Kidney (tissue), 14 donors: ENCODE results near the gene COL17A1. TPM values are rescaled to one million over a fixed set of nuclear protein-coding genes. Genes with fewer than 3 reads are reported as not detected.
A peak's percentile ranks its signal among the peaks of the same experiment; 100 is the strongest.

Experiments
- DNase-seq, 5 donors: peaks; one replicate each; pipeline ENCODE4 v3.0.0-alpha.2; 2013 to 2020
- FAIRE-seq: peaks from 2 replicates; lab custom pipeline; 2012; peaks lifted over from hg19 to GRCh38; lab: Jason Lieb, UNC
- H3K27ac ChIP-seq, 2 donors: one replicate each; pipeline ENCODE4 v1.7.0; 2013; ENCODE audit warnings: low read depth in 2 of 2, low read length in 2 of 2, inconsistent platforms in 1 of 2
- H3K27me3 ChIP-seq: one replicate; pipeline ENCODE4 v1.7.1; 2013; ENCODE audit warnings: low read length, inconsistent platforms; ENCODE audit not compliant: control insufficient read depth, insufficient read depth
- H3K36me3 ChIP-seq, 3 donors: one replicate each; pipeline versions ENCODE4 v1.7.0 to v1.7.1; 2013; ENCODE audit warnings: low read length in 3 of 3, control low read depth in 1 of 3, inconsistent platforms in 1 of 3; ENCODE audit not compliant: insufficient read depth in 3 of 3, control insufficient read depth in 2 of 3
- H3K4me1 ChIP-seq, 3 donors: one replicate each; pipeline versions ENCODE4 v1.7.0 to v1.7.1; 2013; ENCODE audit warnings: low read length in 3 of 3, inconsistent platforms in 1 of 3, low read depth in 1 of 3; ENCODE audit not compliant: control insufficient read depth in 2 of 3, insufficient read depth in 2 of 3
- H3K4me3 ChIP-seq, 3 donors: one replicate each; pipeline versions ENCODE4 v1.7.0 to v1.8.1; 2013; ENCODE audit warnings: low read length in 3 of 3, control low read depth in 1 of 3, inconsistent platforms in 1 of 3
- H3K9ac ChIP-seq, 3 donors: one replicate each; pipeline versions ENCODE4 v1.7.0 to v1.7.1; 2013; ENCODE audit warnings: low read length in 3 of 3, control low read depth in 1 of 3, inconsistent platforms in 1 of 3
- H3K9me3 ChIP-seq, 3 donors: one replicate each; pipeline versions ENCODE4 v1.7.0 to v1.7.1; 2013; ENCODE audit warnings: low read length in 3 of 3, control low read depth in 1 of 3, inconsistent platforms in 1 of 3; ENCODE audit not compliant: control insufficient read depth in 2 of 3, insufficient read depth in 1 of 3
- CTCF ChIP-seq: IDR thresholded peaks from 3 replicates; pipeline ENCODE4 v1.5.1; 2012; ENCODE audit warnings: mild to moderate bottlenecking, moderate library complexity, borderline replicate concordance; ENCODE audit not compliant: insufficient read depth; ENCODE audit errors: extremely low read depth
- intact Hi-C: fragments of 100-400 bp; cut with DNase I; formaldehyde crosslinking; loops from one replicate; pipeline ENCODE4 v1.11.1; 2022
- polyA plus RNA-seq: library from polyadenylated mRNA; stranded (reverse); fragments of 350-450 nt; fragmentation: Illumina TruSeq; extraction: RNeasy Lipid Tissue Mini Kit (QIAGEN cat#74804); gene quantifications from one replicate; pipeline ENCODE4 v1.2.3, GENCODE V29; 2014; ENCODE audit warnings: low read depth, low replicate concordance; ENCODE audit not compliant: insufficient read depth
- total RNA-seq: library from RNA; stranded (reverse); fragmentation: NEBNext Ultra II Directional; extraction: Animal tissue kit (Norgen Biotek cat#: 25700); gene quantifications from one replicate; pipeline ENCODE4 v1.2.1, GENCODE V29; 2021
- donor health status: control.
- donor health status: control.
- donor health status: control.
- donor health status: control.
- donor health status: control.
- donor health status: DM: yes; HTN: yes; CAD: no.
- donor health status: Normal renal cell carcinoma (clear cell type).

Gene COL17A1
- total and polyA plus RNA-seq, 2 donors from 2014 or later: 0.58 to 10.8 TPM

- Histone ChIP-seq H3K9ac (no peak overlapping the region), H3K9me3 (no peaks in the 10 kb centered on the region), H3K27ac (no peak overlapping the region), H3K27me3 (no peaks in the 10 kb centered on the region), H3K4me1 (no peaks in the 10 kb centered on the region), H3K4me3 (no peak overlapping the region), H3K36me3 (no peaks in the 10 kb centered on the region)
- intact Hi-C loops: no loop called here
- DNase-seq: peak in 1 of 5 donors; percentile 21
- no peak for FAIRE-seq
- TF ChIP-seq CTCF: no peak
Observed at GRCh38 chr10:104049504-104050250, 36.0 kb downstream of the COL17A1 start.

- no peaks in the 10 kb centered on the region for H3K9me3 ChIP-seq
- no peaks in the 10 kb centered on the region for H3K4me1 ChIP-seq
- no peaks in the 10 kb centered on the region for H3K36me3 ChIP-seq
- H3K9ac ChIP-seq: no peak overlapping the region
- intact Hi-C loops: no loop called here
- H3K4me3 ChIP-seq: no peak overlapping the region
- no peak overlapping the region for H3K27ac ChIP-seq
- no peak for FAIRE-seq
- no peak for DNase-seq
- no peaks in the 10 kb centered on the region for H3K27me3 ChIP-seq
- TF ChIP-seq CTCF: no peak
Observed at GRCh38 chr10:104046651-104047050, 39.0 kb downstream of the COL17A1 start.

- no peak overlapping the region for H3K4me3 ChIP-seq
- intact Hi-C loops: no loop called here
- DNase-seq: peak in 4 of 5 donors; percentile 59 to 84 (median 74)
- no peak for FAIRE-seq
- peak; percentile 60 for TF ChIP-seq CTCF
- no peaks in the 10 kb centered on the region for H3K36me3 ChIP-seq
- no peaks in the 10 kb centered on the region for H3K9me3 ChIP-seq
- no peaks in the 10 kb centered on the region for H3K4me1 ChIP-seq
- H3K27me3 ChIP-seq: no peaks in the 10 kb centered on the region
- H3K27ac ChIP-seq: no peak overlapping the region
- H3K9ac ChIP-seq: no peak overlapping the region
Observed at GRCh38 chr10:104045151-104046089, 40.3 kb downstream of the COL17A1 start.
